HL-60 (cell line): ENCODE measurements around the gene ATOH7.

Source experiments
- POLR2AphosphoS5 ChIP-seq: IDR thresholded peaks from 2 replicates; pipeline ENCODE4 v1.6.1; 2012; ENCODE audit warnings: low read depth
- SPI1 ChIP-seq: IDR thresholded peaks from 2 replicates; pipeline ENCODE4 v1.6.1; 2012; ENCODE audit warnings: low read depth, mild to moderate bottlenecking, borderline replicate concordance
- TF ChIP-seq, protein P1 (sequence below): IDR thresholded peaks from one replicate; pipeline ENCODE4 v1.5.1; 2011; ENCODE audit warnings: low read length, control low read depth, inconsistent platforms; ENCODE audit not compliant: insufficient read depth
- TF ChIP-seq, protein P2 (sequence below): IDR thresholded peaks from 2 replicates; pipeline ENCODE4 v1.6.1; 2012; ENCODE audit warnings: low read depth; ENCODE audit not compliant: insufficient replicate concordance

GRCh38 chr10:68208424-68209042 lies 23.4 kb downstream of the ATOH7 start:
- TF ChIP-seq, protein P1, sequence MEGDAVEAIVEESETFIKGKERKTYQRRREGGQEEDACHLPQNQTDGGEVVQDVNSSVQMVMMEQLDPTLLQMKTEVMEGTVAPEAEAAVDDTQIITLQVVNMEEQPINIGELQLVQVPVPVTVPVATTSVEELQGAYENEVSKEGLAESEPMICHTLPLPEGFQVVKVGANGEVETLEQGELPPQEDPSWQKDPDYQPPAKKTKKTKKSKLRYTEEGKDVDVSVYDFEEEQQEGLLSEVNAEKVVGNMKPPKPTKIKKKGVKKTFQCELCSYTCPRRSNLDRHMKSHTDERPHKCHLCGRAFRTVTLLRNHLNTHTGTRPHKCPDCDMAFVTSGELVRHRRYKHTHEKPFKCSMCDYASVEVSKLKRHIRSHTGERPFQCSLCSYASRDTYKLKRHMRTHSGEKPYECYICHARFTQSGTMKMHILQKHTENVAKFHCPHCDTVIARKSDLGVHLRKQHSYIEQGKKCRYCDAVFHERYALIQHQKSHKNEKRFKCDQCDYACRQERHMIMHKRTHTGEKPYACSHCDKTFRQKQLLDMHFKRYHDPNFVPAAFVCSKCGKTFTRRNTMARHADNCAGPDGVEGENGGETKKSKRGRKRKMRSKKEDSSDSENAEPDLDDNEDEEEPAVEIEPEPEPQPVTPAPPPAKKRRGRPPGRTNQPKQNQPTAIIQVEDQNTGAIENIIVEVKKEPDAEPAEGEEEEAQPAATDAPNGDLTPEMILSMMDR: peak; percentile 55
- TF ChIP-seq SPI1 (no peak), POLR2AphosphoS5 (no peak)
- TF ChIP-seq, protein P2, sequence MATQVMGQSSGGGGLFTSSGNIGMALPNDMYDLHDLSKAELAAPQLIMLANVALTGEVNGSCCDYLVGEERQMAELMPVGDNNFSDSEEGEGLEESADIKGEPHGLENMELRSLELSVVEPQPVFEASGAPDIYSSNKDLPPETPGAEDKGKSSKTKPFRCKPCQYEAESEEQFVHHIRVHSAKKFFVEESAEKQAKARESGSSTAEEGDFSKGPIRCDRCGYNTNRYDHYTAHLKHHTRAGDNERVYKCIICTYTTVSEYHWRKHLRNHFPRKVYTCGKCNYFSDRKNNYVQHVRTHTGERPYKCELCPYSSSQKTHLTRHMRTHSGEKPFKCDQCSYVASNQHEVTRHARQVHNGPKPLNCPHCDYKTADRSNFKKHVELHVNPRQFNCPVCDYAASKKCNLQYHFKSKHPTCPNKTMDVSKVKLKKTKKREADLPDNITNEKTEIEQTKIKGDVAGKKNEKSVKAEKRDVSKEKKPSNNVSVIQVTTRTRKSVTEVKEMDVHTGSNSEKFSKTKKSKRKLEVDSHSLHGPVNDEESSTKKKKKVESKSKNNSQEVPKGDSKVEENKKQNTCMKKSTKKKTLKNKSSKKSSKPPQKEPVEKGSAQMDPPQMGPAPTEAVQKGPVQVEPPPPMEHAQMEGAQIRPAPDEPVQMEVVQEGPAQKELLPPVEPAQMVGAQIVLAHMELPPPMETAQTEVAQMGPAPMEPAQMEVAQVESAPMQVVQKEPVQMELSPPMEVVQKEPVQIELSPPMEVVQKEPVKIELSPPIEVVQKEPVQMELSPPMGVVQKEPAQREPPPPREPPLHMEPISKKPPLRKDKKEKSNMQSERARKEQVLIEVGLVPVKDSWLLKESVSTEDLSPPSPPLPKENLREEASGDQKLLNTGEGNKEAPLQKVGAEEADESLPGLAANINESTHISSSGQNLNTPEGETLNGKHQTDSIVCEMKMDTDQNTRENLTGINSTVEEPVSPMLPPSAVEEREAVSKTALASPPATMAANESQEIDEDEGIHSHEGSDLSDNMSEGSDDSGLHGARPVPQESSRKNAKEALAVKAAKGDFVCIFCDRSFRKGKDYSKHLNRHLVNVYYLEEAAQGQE: no peak
